ENCODE results near the gene ELP1. TPM values are rescaled to one million over a fixed set of nuclear protein-coding genes. Genes with fewer than 3 reads are reported as not detected.

Gene ELP1
- total and polyA plus RNA-seq, 4 donors: 8.0 to 39.3 (median 16.4) TPM

DNA sequence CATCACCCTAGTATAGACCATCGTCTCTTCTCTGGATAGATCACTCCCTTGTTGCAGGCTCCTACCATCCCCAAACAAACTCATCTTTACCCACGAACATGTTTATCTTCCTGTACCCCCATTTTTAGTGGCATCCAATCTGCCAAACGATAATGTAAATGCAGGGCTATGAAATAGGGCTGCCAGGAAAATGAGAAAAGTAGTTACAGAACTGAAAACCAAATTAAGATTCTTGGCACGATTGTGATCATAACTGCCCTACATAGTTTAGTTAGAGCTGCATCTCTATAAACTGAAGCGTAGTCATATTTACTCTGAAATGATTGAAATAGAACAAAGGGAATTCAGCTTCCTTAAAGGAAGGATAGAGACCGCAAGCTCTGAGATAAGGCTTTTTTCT is 26.4 kb upstream of the ELP1 start:
- 55 to 66% methylated on average over 6 of the region's 6 CpGs for WGBS, 2 donors
- no peak for ATAC-seq (ENCODE audit: insufficient read depth, low FRiP score)
- H3K4me3 ChIP-seq: no peak overlapping the region
- H3K4me1 ChIP-seq (ENCODE audit: control insufficient read depth in 5 of 5, insufficient read depth in 5 of 5, low read length in 5 of 5): peaks cover 0 to 11% (median 0%) of the 10 kb centered on the region in 5 donors
- H3K9ac ChIP-seq (ENCODE audit: insufficient read depth in 1 of 2, low read length in 2 of 2): no peak overlapping the region
- TF ChIP-seq, protein P1, sequence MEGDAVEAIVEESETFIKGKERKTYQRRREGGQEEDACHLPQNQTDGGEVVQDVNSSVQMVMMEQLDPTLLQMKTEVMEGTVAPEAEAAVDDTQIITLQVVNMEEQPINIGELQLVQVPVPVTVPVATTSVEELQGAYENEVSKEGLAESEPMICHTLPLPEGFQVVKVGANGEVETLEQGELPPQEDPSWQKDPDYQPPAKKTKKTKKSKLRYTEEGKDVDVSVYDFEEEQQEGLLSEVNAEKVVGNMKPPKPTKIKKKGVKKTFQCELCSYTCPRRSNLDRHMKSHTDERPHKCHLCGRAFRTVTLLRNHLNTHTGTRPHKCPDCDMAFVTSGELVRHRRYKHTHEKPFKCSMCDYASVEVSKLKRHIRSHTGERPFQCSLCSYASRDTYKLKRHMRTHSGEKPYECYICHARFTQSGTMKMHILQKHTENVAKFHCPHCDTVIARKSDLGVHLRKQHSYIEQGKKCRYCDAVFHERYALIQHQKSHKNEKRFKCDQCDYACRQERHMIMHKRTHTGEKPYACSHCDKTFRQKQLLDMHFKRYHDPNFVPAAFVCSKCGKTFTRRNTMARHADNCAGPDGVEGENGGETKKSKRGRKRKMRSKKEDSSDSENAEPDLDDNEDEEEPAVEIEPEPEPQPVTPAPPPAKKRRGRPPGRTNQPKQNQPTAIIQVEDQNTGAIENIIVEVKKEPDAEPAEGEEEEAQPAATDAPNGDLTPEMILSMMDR (IDR thresholded peaks at IDR 0.05; ENCODE audit: control extremely low read depth, extremely low read depth): no peak
- no peaks in the 10 kb centered on the region for H3K9me3 ChIP-seq (ENCODE audit: control insufficient read depth in 4 of 4, insufficient read depth in 3 of 4, low read length in 3 of 4)
- H3K36me3 ChIP-seq (ENCODE audit: control insufficient read depth in 4 of 4, insufficient read depth in 4 of 4, low read length in 4 of 4): peaks cover 2 to 8% (median 2%) of the 10 kb centered on the region in 4 donors
- DNase-seq: no peak
- H3K27me3 ChIP-seq (ENCODE audit: control insufficient read depth in 3 of 3, insufficient read depth in 3 of 3, low read length in 2 of 3): no peaks in the 10 kb centered on the region
- no peak overlapping the region for H3K27ac ChIP-seq (ENCODE audit: low read depth in 1 of 2, low read length in 1 of 2)

DNA sequence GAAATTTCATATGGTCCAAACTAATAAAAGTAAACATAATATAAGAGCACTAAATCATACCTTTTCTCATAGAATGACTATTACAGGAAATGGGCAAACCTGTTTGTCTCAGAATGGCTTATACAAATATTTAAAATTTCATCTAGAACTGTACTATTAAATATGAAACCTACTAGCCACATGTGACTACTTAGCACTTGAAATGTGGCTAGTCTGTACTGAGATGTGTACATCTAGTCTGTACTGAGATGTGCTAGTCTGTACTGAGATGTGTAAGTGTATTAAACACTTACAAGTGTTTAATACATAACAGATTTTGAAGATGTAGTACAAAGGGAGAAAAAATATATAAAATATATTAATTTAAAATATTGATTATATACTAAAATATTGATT is 22.7 kb upstream of the ELP1 start:
- H3K27me3 ChIP-seq (ENCODE audit: control insufficient read depth in 3 of 3, insufficient read depth in 3 of 3, low read length in 2 of 3): no peaks in the 10 kb centered on the region
- TF ChIP-seq, protein P1 (IDR thresholded peaks at IDR 0.05; ENCODE audit: control extremely low read depth, extremely low read depth): no peak
- H3K27ac ChIP-seq (ENCODE audit: low read depth in 1 of 2, low read length in 1 of 2): no peak overlapping the region
- DNase-seq (no peak), ATAC-seq (ENCODE audit: insufficient read depth, low FRiP score) (no peak)
- H3K9me3 ChIP-seq (ENCODE audit: control insufficient read depth in 4 of 4, insufficient read depth in 3 of 4, low read length in 3 of 4): no peaks in the 10 kb centered on the region
- peaks cover 0 to 5% (median 3%) of the 10 kb centered on the region in 4 donors for H3K36me3 ChIP-seq (ENCODE audit: control insufficient read depth in 4 of 4, insufficient read depth in 4 of 4, low read length in 4 of 4)
- no peak overlapping the region for H3K4me3 ChIP-seq
- H3K9ac ChIP-seq (ENCODE audit: insufficient read depth in 1 of 2, low read length in 2 of 2): no peak overlapping the region
- H3K4me1 ChIP-seq (ENCODE audit: control insufficient read depth in 5 of 5, insufficient read depth in 5 of 5, low read length in 5 of 5): peaks cover 0 to 4% (median 0%) of the 10 kb centered on the region in 5 donors

DNA sequence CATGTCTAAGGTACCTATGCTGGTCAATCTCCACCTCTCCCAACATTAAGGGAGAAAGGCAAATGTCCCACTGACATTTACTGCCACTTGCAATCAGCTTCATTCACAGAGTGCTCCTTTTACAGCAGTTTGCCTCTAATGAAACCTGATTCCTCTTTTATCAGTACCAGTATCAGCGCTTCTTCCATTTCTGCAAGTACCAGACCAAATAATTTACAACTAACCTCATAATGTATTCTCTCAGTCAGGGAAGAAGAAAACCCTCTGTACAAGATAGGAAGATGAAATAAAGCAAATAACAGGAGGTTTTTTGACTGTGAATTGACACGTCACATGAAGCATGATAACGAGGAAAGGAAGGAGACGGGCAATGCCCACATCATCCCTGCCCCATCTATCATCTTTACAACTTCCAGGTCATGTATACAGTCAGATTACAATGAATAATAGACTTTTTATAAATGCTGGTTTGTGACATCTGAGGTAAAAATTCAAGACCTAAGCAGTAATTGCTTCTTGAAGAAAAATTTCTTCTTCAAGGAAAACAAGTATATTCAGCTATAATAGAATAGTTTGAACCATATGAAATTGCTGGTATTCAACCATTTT is 22.2 kb upstream of the ELP1 start:
- peaks cover 0 to 4% (median 0%) of the 10 kb centered on the region in 5 donors for H3K4me1 ChIP-seq (ENCODE audit: control insufficient read depth in 5 of 5, insufficient read depth in 5 of 5, low read length in 5 of 5)
- H3K27ac ChIP-seq (ENCODE audit: low read depth in 1 of 2, low read length in 1 of 2): no peak overlapping the region
- no peaks in the 10 kb centered on the region for H3K9me3 ChIP-seq (ENCODE audit: control insufficient read depth in 4 of 4, insufficient read depth in 3 of 4, low read length in 3 of 4)
- H3K9ac ChIP-seq (ENCODE audit: insufficient read depth in 1 of 2, low read length in 2 of 2): no peak overlapping the region
- no peak for DNase-seq
- WGBS, 2 donors: 82 to 88% methylated on average over 4 of the region's 4 CpGs
- no peak overlapping the region for H3K4me3 ChIP-seq
- no peaks in the 10 kb centered on the region for H3K27me3 ChIP-seq (ENCODE audit: control insufficient read depth in 3 of 3, insufficient read depth in 3 of 3, low read length in 2 of 3)
- TF ChIP-seq, protein P1 (IDR thresholded peaks at IDR 0.05; ENCODE audit: control extremely low read depth, extremely low read depth): no peak
- peaks cover 0 to 5% (median 3%) of the 10 kb centered on the region in 4 donors for H3K36me3 ChIP-seq (ENCODE audit: control insufficient read depth in 4 of 4, insufficient read depth in 4 of 4, low read length in 4 of 4)
- ATAC-seq (ENCODE audit: insufficient read depth, low FRiP score): no peak

Data from lung (tissue), 12 donors.